ENCODE data around the gene PERM1. TPM values are rescaled to one million over a fixed set of nuclear protein-coding genes. Genes with fewer than 3 reads are reported as not detected.

The PERM1 gene
- total RNA-seq, 4 donors from 2014 or later: 0.35 TPM; not detected in 3

DNA sequence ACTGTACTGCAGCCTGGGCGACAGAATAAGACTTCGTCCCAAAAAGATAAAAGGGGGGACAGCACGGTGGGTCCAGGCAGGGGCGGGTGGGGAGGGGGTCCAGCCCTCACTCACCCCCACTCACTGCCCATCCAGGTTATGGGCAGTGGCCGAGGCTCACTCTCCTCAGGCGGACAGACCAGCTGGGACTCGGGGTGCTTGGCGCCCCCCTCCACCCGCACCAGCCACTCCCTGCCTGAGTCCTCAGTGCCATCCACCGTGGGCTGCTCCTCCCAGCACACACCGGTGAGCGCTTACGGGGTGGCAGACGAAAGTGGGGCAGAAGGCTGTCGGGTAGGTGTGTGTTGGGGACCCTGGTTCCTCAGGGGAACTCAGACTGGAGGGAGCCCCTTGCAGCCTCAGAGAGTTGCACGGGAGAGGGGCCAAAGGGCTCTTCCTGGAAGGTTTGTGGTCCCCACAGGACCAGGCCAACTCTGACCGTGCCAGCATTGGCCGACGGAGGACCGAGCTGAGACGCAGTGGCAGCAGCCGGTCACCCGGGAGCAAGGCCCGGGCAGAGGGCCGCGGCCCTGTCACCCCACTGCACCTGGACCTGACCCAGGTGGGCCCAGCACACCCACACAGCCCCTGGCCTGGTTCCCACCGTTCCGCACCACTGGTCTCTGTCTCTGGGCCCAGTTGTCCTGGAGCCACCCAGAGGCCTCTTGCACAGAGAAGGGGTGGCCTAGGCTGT lies 9.0 kb downstream of the PERM1 start:
- Histone ChIP-seq H3K27ac (no peak overlapping the region), H3K36me3 (no peaks in the 10 kb centered on the region), H3K9me3 (no peaks in the 10 kb centered on the region), H3K4me3 (no peak overlapping the region), H3K4me1 (peaks cover 0 to 9% (median 4%) of the 10 kb centered on the region in 4 donors), H3K27me3 (peaks cover 0 to 16% of the 10 kb centered on the region in 2 donors)
- DNase-seq: no peak
- TF ChIP-seq POLR2A (IDR thresholded peaks at IDR 0.05): no peak
- TF ChIP-seq, protein P1, sequence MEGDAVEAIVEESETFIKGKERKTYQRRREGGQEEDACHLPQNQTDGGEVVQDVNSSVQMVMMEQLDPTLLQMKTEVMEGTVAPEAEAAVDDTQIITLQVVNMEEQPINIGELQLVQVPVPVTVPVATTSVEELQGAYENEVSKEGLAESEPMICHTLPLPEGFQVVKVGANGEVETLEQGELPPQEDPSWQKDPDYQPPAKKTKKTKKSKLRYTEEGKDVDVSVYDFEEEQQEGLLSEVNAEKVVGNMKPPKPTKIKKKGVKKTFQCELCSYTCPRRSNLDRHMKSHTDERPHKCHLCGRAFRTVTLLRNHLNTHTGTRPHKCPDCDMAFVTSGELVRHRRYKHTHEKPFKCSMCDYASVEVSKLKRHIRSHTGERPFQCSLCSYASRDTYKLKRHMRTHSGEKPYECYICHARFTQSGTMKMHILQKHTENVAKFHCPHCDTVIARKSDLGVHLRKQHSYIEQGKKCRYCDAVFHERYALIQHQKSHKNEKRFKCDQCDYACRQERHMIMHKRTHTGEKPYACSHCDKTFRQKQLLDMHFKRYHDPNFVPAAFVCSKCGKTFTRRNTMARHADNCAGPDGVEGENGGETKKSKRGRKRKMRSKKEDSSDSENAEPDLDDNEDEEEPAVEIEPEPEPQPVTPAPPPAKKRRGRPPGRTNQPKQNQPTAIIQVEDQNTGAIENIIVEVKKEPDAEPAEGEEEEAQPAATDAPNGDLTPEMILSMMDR (IDR thresholded peaks at IDR 0.05): no peak

DNA sequence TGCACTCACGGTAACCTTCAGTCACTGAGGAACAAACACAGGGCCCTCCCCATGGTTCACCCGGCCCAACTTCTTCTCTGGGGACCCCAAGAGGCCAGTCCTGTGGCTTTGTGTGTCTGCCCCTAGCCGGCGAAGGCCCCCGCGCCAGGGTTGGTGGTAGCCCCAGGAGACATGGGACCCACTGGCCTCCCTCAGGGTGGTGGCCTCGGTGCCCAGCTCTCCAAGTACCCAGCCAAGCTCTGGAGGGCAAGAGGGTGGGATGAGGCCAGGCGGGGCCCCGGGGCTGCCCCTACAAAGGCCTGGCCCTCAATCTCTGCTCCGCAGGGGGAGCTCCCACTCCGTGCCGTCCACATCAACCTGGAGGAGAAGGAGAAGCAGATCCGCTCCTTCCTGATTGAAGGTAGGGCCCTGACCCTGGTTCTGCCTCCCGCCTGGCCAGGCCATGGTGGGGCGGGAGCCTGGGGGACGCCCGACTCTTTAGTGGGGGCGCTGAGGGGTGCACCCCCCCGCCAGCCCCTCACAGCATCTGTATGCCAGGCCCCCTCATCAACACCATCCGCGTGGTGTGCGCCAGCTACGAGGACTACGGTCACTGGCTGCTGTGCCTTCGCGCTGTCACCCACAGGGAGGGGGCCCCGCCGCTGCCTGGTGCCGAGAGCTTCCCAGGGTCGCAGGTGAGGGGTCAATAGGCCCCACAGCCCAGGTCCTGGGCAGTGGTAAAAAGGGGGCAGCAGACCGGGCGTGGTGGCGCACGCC lies 10.0 kb downstream of the PERM1 start:
- Histone ChIP-seq H3K36me3 (no peaks in the 10 kb centered on the region), H3K4me1 (peaks cover 0 to 14% (median 9%) of the 10 kb centered on the region in 4 donors), H3K27ac (no peak overlapping the region), H3K4me3 (no peak overlapping the region), H3K9me3 (no peaks in the 10 kb centered on the region), H3K27me3 (peaks cover 0 to 16% of the 10 kb centered on the region in 2 donors)
- DNase-seq: no peak
- TF ChIP-seq, protein P1 (IDR thresholded peaks at IDR 0.05): no peak
- no peak for TF ChIP-seq POLR2A (IDR thresholded peaks at IDR 0.05)

DNA sequence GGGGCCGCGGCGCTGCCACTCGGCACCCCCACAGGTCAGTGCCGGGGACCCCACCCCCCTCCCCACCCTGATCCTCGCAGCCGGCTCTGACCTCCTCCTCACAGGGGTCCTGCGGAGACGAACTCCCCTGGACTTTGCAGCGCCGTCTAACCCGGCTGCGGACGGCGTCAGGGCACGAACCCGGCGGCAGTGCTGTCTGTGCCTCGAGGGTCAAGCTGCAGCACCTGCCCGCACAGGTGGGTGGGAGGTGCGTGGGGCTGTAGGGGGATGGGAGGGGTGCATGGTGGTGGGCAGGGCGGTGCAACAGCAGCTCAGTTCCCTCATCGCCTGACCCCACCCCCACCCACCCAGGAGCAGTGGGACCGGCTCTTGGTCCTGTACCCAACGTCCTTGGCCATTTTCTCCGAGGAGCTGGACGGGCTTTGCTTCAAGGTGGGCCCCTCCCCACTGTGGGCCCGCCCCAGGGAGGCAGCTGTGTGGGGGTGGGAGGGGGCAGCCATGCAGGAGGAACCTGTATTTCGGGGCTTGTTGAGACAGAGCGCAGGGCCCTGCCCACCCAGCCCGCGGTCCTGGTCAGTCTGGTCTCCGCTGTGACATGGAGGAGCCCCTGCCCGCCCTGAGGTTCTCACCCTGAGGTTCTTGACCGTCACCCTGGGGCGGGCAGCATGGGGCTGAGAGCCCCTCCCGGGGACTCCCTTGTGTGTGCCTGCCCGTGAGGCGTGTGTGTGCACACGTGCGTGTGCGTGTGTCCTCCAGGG lies 10.7 kb downstream of the PERM1 start:
- Histone ChIP-seq H3K4me1 (peaks cover 0 to 17% (median 11%) of the 10 kb centered on the region in 4 donors), H3K36me3 (no peaks in the 10 kb centered on the region), H3K9me3 (no peaks in the 10 kb centered on the region), H3K27ac (no peak overlapping the region), H3K27me3 (peaks cover 0 to 16% of the 10 kb centered on the region in 2 donors), H3K4me3 (no peak overlapping the region)
- no peak for DNase-seq
- TF ChIP-seq POLR2A (IDR thresholded peaks at IDR 0.05): no peak
- TF ChIP-seq, protein P1 (IDR thresholded peaks at IDR 0.05): no peak

DNA sequence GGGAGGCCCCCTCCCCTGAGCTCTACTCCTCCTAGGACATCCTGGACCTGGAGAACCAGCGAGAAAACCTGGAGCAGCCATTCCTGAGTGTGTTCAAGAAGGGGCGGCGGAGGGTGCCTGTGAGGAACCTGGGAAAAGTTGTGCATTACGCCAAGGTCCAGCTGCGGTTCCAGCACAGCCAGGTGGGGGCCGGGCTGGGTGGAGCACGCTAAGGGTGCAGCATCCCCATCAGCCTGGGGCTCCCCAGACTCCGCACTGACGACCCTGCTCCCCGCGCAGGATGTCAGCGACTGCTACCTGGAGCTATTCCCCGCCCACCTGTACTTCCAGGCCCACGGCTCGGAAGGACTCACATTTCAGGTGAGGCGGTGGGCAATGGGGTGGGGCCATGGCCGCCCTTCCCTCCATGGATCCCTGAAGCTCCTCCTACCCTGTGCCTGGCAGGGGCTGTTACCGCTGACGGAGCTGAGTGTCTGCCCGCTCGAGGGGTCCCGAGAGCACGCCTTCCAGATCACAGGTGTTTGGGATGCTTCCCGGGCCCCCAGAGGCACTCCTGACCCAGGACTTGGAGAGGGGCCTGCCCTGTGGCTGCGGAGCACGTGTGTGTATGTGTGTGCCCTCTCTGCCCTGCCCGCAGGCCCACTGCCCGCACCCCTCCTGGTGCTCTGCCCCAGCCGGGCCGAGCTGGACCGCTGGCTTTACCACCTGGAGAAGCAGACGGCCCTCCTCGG lies 11.5 kb downstream of the PERM1 start:
- peaks cover 0 to 16% of the 10 kb centered on the region in 2 donors for H3K27me3 ChIP-seq
- H3K27ac ChIP-seq: no peak overlapping the region
- H3K9me3 ChIP-seq: no peaks in the 10 kb centered on the region
- H3K4me1 ChIP-seq: peaks cover 0 to 19% (median 11%) of the 10 kb centered on the region in 4 donors
- TF ChIP-seq POLR2A (IDR thresholded peaks at IDR 0.05): no peak
- TF ChIP-seq, protein P1 (IDR thresholded peaks at IDR 0.05): no peak
- no peak overlapping the region for H3K4me3 ChIP-seq
- no peaks in the 10 kb centered on the region for H3K36me3 ChIP-seq
- no peak for DNase-seq

Data from Peyer's patch (tissue), 4 donors.